ENCODE results near the gene FMNL3. TPM values are rescaled to one million over a fixed set of nuclear protein-coding genes. Genes with fewer than 3 reads are reported as not detected.

Gene FMNL3
- total and polyA plus RNA-seq, 2 of the 13 experiments (the other 11 are each of a cell fraction or from before 2014, with no cell fraction given), result 0.44 to 1.1 TPM

DNA sequence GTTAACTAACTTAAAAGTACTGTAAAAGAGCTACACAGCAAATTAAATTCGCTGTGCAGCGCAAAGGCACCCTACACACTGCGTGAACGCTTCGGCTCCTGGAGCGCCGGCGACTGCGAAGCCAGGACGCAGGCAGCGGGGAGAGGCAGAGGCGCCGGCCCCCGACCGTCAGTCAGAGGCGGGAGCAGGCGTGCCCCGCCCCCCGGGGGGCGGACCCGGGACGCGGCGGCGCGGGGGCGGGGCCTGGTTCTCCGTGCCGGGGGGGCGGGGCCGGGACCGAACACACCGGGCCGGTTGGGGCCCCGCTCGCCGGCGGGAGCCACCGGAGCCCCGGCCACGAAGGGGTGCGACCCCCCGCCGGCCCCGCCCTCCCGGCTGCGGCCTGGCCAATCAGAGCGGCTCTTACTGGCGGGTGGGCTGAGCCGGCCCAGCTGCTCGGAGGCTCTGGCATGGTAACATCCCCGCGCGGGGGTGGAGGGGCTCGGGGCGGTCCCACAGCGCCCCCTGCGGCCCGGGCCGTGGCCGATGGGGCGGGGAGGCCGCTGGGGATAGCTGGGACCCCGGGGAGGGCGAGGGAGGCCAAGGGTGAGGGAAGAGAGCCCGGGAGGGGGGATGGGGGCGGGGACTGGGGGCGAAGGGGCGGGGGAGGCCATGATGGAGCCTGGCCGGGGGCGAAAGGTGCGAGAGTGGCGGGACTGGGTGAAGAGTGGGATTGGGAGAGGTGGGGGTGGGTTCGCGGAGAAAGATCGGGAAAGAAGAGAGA lies 83.9 kb downstream of the FMNL3 start, which contains the start of gene PRPF40B (continued):
- TF ChIP-seq, protein P1, sequence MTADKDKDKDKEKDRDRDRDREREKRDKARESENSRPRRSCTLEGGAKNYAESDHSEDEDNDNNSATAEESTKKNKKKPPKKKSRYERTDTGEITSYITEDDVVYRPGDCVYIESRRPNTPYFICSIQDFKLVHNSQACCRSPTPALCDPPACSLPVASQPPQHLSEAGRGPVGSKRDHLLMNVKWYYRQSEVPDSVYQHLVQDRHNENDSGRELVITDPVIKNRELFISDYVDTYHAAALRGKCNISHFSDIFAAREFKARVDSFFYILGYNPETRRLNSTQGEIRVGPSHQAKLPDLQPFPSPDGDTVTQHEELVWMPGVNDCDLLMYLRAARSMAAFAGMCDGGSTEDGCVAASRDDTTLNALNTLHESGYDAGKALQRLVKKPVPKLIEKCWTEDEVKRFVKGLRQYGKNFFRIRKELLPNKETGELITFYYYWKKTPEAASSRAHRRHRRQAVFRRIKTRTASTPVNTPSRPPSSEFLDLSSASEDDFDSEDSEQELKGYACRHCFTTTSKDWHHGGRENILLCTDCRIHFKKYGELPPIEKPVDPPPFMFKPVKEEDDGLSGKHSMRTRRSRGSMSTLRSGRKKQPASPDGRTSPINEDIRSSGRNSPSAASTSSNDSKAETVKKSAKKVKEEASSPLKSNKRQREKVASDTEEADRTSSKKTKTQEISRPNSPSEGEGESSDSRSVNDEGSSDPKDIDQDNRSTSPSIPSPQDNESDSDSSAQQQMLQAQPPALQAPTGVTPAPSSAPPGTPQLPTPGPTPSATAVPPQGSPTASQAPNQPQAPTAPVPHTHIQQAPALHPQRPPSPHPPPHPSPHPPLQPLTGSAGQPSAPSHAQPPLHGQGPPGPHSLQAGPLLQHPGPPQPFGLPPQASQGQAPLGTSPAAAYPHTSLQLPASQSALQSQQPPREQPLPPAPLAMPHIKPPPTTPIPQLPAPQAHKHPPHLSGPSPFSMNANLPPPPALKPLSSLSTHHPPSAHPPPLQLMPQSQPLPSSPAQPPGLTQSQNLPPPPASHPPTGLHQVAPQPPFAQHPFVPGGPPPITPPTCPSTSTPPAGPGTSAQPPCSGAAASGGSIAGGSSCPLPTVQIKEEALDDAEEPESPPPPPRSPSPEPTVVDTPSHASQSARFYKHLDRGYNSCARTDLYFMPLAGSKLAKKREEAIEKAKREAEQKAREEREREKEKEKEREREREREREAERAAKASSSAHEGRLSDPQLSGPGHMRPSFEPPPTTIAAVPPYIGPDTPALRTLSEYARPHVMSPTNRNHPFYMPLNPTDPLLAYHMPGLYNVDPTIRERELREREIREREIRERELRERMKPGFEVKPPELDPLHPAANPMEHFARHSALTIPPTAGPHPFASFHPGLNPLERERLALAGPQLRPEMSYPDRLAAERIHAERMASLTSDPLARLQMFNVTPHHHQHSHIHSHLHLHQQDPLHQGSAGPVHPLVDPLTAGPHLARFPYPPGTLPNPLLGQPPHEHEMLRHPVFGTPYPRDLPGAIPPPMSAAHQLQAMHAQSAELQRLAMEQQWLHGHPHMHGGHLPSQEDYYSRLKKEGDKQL (CRISPR knock-in tag; IDR thresholded peaks at IDR 0.05; ENCODE audit: low read depth), result no peak
- TF ChIP-seq ZNF251 (CRISPR knock-in tag; IDR thresholded peaks at IDR 0.05) (no peak), TBL1XR1 (IDR thresholded peaks at IDR 0.05; ENCODE audit: borderline replicate concordance, low read length, partially characterized antibody) (no peak), ZSCAN29 (CRISPR knock-in tag; conservative IDR thresholded peaks at IDR 0.05) (no peak), NFE2 (CRISPR knock-in tag; IDR thresholded peaks at IDR 0.05) (no peak), ELF1 (CRISPR knock-in tag; IDR thresholded peaks at IDR 0.05) (no peak), JARID2 (CRISPR knock-in tag; IDR thresholded peaks at IDR 0.05; ENCODE audit: insufficient replicate concordance) (no peak), SNAI1 (CRISPR knock-in tag; IDR thresholded peaks at IDR 0.05; ENCODE audit: borderline replicate concordance) (no peak), PHF8 (CRISPR knock-in tag; IDR thresholded peaks at IDR 0.05) (peak; percentile 67; the same call in 1 of the 2 replicates), CAMTA2 (CRISPR knock-in tag; IDR thresholded peaks at IDR 0.05; ENCODE audit: borderline replicate concordance) (no peak), EZH2 (conservative IDR thresholded peaks at IDR 0.05; ENCODE audit: low read depth, low read length) (no peak), ZNF788 (CRISPR knock-in tag; IDR thresholded peaks at IDR 0.05; ENCODE audit: borderline replicate concordance) (peak; percentile 82; the same call in 1 of the 2 replicates)
- TF ChIP-seq, protein P2, sequence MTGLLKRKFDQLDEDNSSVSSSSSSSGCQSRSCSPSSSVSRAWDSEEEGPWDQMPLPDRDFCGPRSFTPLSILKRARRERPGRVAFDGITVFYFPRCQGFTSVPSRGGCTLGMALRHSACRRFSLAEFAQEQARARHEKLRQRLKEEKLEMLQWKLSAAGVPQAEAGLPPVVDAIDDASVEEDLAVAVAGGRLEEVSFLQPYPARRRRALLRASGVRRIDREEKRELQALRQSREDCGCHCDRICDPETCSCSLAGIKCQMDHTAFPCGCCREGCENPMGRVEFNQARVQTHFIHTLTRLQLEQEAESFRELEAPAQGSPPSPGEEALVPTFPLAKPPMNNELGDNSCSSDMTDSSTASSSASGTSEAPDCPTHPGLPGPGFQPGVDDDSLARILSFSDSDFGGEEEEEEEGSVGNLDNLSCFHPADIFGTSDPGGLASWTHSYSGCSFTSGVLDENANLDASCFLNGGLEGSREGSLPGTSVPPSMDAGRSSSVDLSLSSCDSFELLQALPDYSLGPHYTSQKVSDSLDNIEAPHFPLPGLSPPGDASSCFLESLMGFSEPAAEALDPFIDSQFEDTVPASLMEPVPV (CRISPR knock-in tag; IDR thresholded peaks at IDR 0.05), result peak; percentile 51; the same call in 1 of the 2 replicates
- TF ChIP-seq, protein P3, sequence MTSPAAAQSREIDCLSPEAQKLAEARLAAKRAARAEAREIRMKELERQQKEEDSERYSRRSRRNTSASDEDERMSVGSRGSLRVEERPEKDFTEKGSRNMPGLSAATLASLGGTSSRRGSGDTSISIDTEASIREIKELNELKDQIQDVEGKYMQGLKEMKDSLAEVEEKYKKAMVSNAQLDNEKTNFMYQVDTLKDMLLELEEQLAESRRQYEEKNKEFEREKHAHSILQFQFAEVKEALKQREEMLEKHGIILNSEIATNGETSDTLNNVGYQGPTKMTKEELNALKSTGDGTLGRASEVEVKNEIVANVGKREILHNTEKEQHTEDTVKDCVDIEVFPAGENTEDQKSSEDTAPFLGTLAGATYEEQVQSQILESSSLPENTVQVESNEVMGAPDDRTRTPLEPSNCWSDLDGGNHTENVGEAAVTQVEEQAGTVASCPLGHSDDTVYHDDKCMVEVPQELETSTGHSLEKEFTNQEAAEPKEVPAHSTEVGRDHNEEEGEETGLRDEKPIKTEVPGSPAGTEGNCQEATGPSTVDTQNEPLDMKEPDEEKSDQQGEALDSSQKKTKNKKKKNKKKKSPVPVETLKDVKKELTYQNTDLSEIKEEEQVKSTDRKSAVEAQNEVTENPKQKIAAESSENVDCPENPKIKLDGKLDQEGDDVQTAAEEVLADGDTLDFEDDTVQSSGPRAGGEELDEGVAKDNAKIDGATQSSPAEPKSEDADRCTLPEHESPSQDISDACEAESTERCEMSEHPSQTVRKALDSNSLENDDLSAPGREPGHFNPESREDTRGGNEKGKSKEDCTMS (CRISPR knock-in tag; conservative IDR thresholded peaks at IDR 0.05), result no peak
- TF ChIP-seq, protein P4, sequence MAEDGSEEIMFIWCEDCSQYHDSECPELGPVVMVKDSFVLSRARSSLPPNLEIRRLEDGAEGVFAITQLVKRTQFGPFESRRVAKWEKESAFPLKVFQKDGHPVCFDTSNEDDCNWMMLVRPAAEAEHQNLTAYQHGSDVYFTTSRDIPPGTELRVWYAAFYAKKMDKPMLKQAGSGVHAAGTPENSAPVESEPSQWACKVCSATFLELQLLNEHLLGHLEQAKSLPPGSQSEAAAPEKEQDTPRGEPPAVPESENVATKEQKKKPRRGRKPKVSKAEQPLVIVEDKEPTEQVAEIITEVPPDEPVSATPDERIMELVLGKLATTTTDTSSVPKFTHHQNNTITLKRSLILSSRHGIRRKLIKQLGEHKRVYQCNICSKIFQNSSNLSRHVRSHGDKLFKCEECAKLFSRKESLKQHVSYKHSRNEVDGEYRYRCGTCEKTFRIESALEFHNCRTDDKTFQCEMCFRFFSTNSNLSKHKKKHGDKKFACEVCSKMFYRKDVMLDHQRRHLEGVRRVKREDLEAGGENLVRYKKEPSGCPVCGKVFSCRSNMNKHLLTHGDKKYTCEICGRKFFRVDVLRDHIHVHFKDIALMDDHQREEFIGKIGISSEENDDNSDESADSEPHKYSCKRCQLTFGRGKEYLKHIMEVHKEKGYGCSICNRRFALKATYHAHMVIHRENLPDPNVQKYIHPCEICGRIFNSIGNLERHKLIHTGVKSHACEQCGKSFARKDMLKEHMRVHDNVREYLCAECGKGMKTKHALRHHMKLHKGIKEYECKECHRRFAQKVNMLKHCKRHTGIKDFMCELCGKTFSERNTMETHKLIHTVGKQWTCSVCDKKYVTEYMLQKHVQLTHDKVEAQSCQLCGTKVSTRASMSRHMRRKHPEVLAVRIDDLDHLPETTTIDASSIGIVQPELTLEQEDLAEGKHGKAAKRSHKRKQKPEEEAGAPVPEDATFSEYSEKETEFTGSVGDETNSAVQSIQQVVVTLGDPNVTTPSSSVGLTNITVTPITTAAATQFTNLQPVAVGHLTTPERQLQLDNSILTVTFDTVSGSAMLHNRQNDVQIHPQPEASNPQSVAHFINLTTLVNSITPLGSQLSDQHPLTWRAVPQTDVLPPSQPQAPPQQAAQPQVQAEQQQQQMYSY (CRISPR knock-in tag; IDR thresholded peaks at IDR 0.05), result no peak
